Stimulated activated CD8-positive, alpha-beta memory T cell treated with anti-CD3 and anti-CD28 coated beads, Interleukin-15, amount 100 ng/mL, for 1 hour (primary cell): ENCODE data around the gene ADK.

Experiments
- DNase-seq: peaks from one replicate; pipeline ENCODE4 v3.0.0-alpha.2; 2020; ENCODE audit warnings: low read depth

Gene ADK

GRCh38 chr10:74746813-74747212 lies 595.8 kb downstream of the ADK start:
- DNase-seq = no peak

- DNase-seq = no peak
Measured at GRCh38 chr10:74748468-74749031, 597.5 kb downstream of the ADK start.

GRCh38 chr10:74750848-74751274 lies 599.8 kb downstream of the ADK start:
- no peak for DNase-seq

- DNase-seq = no peak
Measured at GRCh38 chr10:74752371-74753040, 601.5 kb downstream of the ADK start.

- no peak for DNase-seq
Measured at GRCh38 chr10:74753442-74754211, 602.6 kb downstream of the ADK start.

- DNase-seq = no peak
Measured at GRCh38 chr10:74754381-74754821, 603.4 kb downstream of the ADK start.

GRCh38 chr10:74755273-74755672 lies 604.3 kb downstream of the ADK start:
- DNase-seq = no peak
